Measurements from ENCODE around the gene SLC38A7.

Gene SLC38A7

GRCh38 chr16:58636466-58636865 is 48.1 kb downstream of the SLC38A7 start:
- DNase-seq (ENCODE audit: low read depth in 2 of 2), result no peak

DNA sequence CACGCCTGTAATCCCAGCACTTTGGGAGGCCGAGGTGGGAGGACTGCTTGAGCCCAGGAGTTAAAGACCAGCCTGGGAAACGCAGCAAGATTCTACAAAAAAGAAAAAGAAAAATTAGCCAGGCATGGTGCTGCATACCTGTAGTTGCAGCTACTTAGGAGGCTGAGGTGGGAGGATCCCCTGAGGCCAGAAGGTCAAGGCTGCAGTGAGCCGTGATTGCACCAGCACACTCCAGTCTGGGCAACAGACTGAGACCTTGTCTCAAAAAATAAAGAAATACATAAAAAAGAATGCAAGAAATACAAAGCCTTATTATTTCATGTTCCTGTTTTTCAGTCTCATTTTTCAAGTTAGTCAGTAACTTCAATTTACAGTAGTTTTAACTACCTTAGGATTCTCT is 49.1 kb downstream of the SLC38A7 start:
- DNase-seq (ENCODE audit: low read depth in 2 of 2), result no peak

- no peak for DNase-seq (ENCODE audit: low read depth in 2 of 2)
Observed at GRCh38 chr16:58634265-58634802, 50.2 kb downstream of the SLC38A7 start.

DNA sequence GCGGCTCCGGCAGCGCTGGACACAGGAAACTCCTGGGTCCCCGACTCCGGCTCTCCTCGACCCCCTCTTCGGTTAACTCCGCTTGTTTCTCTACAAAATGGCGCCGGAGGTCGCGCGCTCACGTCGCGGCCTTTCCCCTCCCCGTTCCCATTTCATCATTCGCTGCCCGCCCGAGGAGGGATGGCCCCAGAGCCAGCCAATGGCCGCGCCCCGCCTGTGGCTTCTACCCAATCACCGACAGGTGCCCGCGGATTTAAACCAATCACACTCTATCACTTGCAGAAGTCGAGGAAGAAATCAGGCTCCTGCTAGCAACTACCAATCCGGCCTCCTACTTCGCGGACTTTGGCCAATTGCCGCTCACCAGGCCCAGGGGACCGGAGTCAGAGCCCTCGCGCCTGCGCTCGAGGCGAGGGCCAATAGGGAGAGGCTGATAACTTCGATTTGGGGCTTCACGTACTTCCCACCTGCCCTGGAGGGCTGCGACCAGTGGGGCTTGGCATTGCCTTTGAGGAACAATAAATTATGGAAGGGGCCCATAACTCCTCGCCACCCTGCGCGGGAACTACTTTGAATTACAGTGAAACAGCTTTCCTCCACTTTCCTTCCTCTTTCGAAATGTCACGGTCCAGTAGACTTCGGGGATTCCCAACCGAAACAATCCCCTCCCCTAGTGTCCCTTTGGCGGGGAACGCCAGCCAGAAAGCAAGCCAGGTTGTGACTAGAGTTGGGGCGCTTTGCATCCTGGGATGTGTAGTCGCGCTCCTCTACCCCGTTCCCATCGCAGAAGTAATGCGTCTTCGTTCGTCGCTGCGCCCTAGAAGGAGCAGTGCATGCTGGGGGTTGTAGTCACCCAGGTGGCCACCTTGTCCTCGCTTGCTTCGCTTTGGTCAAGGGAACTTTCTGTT is 54.6 kb downstream of the SLC38A7 start, which contains the start of gene CNOT1:
CNOT1 (minus strand) TSS at position 94 of the 908 bp plus-strand sequence. CDS start 30,489 bp downstream, outside the sequence.
- DNase-seq (ENCODE audit: low read depth in 2 of 2), result peak; percentile 86 to 95

GRCh38 chr16:58628845-58629732 is 55.5 kb downstream of the SLC38A7 start:
- DNase-seq (ENCODE audit: low read depth in 2 of 2), result peak in 1 of 2 donors; percentile 3

DNA sequence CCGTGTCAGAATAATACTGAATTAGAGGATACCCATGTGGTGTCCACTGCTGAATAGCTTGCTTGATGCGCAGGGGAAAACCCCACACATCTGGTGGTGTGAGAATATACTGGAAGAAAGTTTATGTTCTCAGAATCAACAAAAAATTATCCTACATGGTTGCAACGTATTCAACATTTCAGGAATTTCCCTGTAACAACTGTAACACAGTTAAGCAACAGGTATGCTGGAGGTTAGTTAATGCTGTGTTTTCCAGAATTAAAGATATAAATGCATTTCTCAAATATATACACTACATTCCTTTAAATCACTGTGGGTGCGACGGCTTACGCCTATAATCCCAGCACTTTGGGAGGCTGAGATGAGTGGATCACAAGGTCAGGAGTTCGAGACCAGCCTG is 60.4 kb downstream of the SLC38A7 start:
- no peak for DNase-seq (ENCODE audit: low read depth in 2 of 2)

- DNase-seq (ENCODE audit: low read depth in 2 of 2), result no peak
Observed at GRCh38 chr16:58620396-58620795, 64.2 kb downstream of the SLC38A7 start.

- no peak for DNase-seq (ENCODE audit: low read depth in 2 of 2)
Observed at GRCh38 chr16:58615280-58615679, 69.3 kb downstream of the SLC38A7 start.

Measured in stimulated activated CD4-positive, alpha-beta T cell treated with anti-CD3 and anti-CD28 coated beads, Interleukin-1b, Interleukin-23, amount 100 ng/mL, for 1 hour (primary cell).